ENCODE data around the gene PPARD. TPM values are rescaled to one million over a fixed set of nuclear protein-coding genes. Genes with fewer than 3 reads are reported as not detected.
"Not testable (repeated sequence)": the region's sequence is repeated elsewhere in the genome, so short reads cannot be mapped to it uniquely, and the experiment has no call there.

Gene PPARD
- total and polyA plus RNA-seq, 4 donors = 5.9 to 27.7 (median 20.8) TPM

DNA sequence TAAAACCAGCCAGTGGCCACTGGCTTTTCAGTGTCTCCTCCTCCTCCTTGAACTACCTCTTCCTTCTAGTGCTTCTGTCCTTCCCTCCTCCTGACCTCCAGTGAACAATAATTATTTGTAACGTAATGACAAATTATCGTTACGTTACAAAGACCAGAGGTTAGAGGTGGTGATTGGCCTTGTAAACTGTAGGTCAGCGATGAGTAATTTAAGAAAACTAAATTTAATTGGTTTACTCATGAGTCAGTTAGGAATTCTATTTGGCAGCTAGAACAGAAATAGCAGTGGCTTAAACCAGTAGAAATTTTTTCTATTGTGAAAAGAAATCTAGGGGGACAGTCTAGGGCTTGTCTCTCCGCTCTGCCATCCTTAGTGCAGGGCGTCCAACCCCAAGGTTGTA, 38.8 kb downstream of the PPARD start:
- H3K9me3 ChIP-seq (ENCODE audit: control insufficient read depth, low read length) = no peaks in the 10 kb centered on the region
- H3K4me3 ChIP-seq (ENCODE audit: low read length in 2 of 2) = no peak overlapping the region
- H3K4me1 ChIP-seq (ENCODE audit: control insufficient read depth in 1 of 2, insufficient read depth in 2 of 2, low read length in 2 of 2) = peaks cover 4 to 16% of the 10 kb centered on the region in 2 donors
- H3K27me3 ChIP-seq (ENCODE audit: control insufficient read depth in 1 of 2, insufficient read depth in 2 of 2, low read length in 1 of 2) = no peaks in the 10 kb centered on the region
- H3K27ac ChIP-seq (ENCODE audit: low read depth in 1 of 2, low read length in 2 of 2) = no peak overlapping the region
- H3K36me3 ChIP-seq (ENCODE audit: control insufficient read depth in 1 of 2, insufficient read depth in 2 of 2, low read length in 1 of 2) = no peaks in the 10 kb centered on the region
- 91 to 92% methylated on average over 6 of the region's 6 CpGs for whole genome bisulfite sequencing, 2 donors
- DNase-seq (peak in 1 of 2 donors; percentile 17), ATAC-seq (ENCODE audit: low FRiP score) (no peak)
- intact Hi-C loops (cut with DNase I) = no loop called here

DNA sequence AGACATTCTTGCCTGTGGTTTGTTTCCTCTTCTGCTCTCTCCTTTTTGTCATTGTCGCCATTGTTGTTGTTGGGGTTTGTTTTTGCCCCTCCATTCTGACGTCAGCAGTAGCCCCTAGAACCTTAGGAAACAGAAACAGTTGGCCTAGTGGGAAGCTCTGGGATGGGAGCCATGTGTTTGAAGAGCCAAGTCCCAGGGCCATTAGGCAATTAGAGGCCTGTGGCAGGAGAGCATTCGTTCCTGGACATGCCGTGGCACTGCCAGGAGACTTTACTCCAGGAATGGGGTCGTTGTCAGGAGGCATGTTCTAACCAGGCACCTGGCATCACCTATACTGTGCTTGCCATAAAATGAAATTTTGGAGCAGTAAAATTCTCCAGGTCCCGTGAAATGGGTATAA, 39.7 kb downstream of the PPARD start:
- H3K27me3 ChIP-seq (ENCODE audit: control insufficient read depth in 1 of 2, insufficient read depth in 2 of 2, low read length in 1 of 2) = no peaks in the 10 kb centered on the region
- no peaks in the 10 kb centered on the region for H3K9me3 ChIP-seq (ENCODE audit: control insufficient read depth, low read length)
- H3K4me3 ChIP-seq (ENCODE audit: low read length in 2 of 2) = no peak overlapping the region
- WGBS, 2 donors = 69 to 79% methylated on average over 6 of the region's 6 CpGs
- intact Hi-C loops (cut with DNase I) = no loop called here
- ATAC-seq (ENCODE audit: low FRiP score) = no peak
- H3K36me3 ChIP-seq (ENCODE audit: control insufficient read depth in 1 of 2, insufficient read depth in 2 of 2, low read length in 1 of 2) = no peaks in the 10 kb centered on the region
- peaks cover 4 to 12% of the 10 kb centered on the region in 2 donors for H3K4me1 ChIP-seq (ENCODE audit: control insufficient read depth in 1 of 2, insufficient read depth in 2 of 2, low read length in 2 of 2)
- H3K27ac ChIP-seq (ENCODE audit: low read depth in 1 of 2, low read length in 2 of 2) = no peak overlapping the region
- DNase-seq = peak in 1 of 2 donors; percentile 11

DNA sequence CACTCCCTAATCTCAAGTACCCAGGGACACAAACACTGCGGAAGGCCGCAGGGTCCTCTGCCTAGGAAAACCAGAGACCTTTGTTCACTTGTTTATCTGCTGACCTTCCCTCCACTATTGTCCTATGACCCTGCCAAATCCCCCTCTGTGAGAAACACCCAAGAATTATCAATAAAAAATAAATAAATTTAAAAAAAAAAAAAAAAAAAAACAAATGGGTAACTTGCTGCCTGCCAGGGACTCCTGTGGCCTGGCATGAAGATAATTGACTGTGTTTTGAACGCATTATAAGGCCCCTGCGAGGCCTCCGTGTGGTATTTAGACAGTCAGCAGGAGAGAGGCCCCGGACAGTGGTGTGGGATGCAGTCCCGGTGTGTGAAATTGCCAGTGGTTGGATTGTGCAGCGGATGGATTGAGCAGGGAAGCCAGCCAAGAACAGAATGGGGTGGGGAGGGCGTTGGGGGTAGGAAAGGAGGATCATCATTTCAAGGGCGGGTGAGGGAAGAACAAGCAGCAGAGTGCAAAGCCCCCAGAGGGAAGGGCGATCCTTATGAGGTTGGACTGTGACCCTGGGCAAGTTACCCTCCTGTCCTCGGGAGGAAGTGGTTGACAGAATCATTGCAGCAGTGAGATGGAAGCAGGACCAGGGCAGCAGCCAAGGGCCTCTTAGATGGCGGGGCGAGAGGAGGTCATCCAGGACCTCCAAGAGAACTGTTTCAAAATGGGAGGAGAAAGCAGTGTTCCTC, 43.3 kb downstream of the PPARD start:
- peak in 1 of 2 donors; percentile 37 for DNase-seq
- 87 to 89% methylated on average over 12 of the region's 14 CpGs for WGBS, 2 donors
- no peak overlapping the region for H3K4me3 ChIP-seq (ENCODE audit: low read length in 2 of 2)
- H3K9me3 ChIP-seq (ENCODE audit: control insufficient read depth, low read length) = no peaks in the 10 kb centered on the region
- peaks cover 0 to 4% of the 10 kb centered on the region in 2 donors for H3K4me1 ChIP-seq (ENCODE audit: control insufficient read depth in 1 of 2, insufficient read depth in 2 of 2, low read length in 2 of 2)
- H3K36me3 ChIP-seq (ENCODE audit: control insufficient read depth in 1 of 2, insufficient read depth in 2 of 2, low read length in 1 of 2) = no peaks in the 10 kb centered on the region
- ATAC-seq (ENCODE audit: low FRiP score) = peak; percentile 72
- no peaks in the 10 kb centered on the region for H3K27me3 ChIP-seq (ENCODE audit: control insufficient read depth in 1 of 2, insufficient read depth in 2 of 2, low read length in 1 of 2)
- intact Hi-C loops (cut with DNase I) = no loop called here
- H3K27ac ChIP-seq (ENCODE audit: low read depth in 1 of 2, low read length in 2 of 2) = no peak overlapping the region

DNA sequence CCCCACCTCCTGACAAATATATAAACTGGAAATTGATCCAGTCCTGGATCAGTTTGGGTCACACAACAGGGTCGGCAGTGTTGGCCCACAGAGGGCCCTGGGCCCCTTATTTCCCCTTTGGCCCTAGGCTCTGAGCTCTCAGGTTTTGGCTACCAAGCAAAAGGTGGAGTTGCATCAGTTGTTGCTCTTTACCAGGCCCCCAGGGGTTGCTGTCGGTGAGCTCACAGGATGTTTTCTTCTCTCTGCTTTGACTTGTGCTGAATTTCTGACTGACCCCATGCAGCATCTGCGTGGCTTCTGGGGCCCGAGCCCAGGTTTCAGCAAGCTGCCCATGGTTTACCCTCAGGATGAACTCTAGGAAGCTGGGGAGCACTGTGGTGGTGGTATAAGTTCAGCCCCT, 44.6 kb downstream of the PPARD start:
- no peaks in the 10 kb centered on the region for H3K9me3 ChIP-seq (ENCODE audit: control insufficient read depth, low read length)
- H3K27ac ChIP-seq (ENCODE audit: low read depth in 1 of 2, low read length in 2 of 2) = no peak overlapping the region
- 86 to 90% methylated on average over 4 of the region's 4 CpGs for WGBS, 2 donors
- no peaks in the 10 kb centered on the region for H3K36me3 ChIP-seq (ENCODE audit: control insufficient read depth in 1 of 2, insufficient read depth in 2 of 2, low read length in 1 of 2)
- H3K4me3 ChIP-seq (ENCODE audit: low read length in 2 of 2) = no peak overlapping the region
- no peak for ATAC-seq (ENCODE audit: low FRiP score)
- intact Hi-C loops (cut with DNase I) = no loop called here
- no peaks in the 10 kb centered on the region for H3K27me3 ChIP-seq (ENCODE audit: control insufficient read depth in 1 of 2, insufficient read depth in 2 of 2, low read length in 1 of 2)
- no peaks in the 10 kb centered on the region for H3K4me1 ChIP-seq (ENCODE audit: control insufficient read depth in 1 of 2, insufficient read depth in 2 of 2, low read length in 2 of 2)
- peak in 1 of 2 donors; percentile 9 for DNase-seq

DNA sequence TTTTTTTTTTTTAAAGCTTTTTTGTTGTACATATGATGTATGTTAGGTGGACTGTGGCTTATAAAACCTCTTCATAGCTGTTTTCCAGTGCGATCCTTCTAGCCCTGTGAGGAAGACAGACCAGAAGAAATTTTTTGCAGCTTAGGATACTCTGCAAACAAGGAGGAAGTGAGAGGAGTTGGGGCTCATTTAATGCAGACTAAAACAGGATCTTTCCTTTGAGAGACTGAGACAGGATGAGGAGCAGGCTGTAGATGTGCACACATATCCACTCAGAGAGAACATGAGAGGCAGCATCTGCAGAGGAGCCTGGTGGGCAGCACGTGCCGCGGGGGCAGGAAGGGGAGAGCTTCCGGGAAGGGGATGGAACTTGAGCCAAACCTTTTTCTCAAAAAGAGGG, 45.7 kb downstream of the PPARD start:
- 96% methylated on average over 5 of the region's 5 CpGs for WGBS, 2 donors
- Histone ChIP-seq H3K4me1 (ENCODE audit: control insufficient read depth in 1 of 2, insufficient read depth in 2 of 2, low read length in 2 of 2) (no peaks in the 10 kb centered on the region), H3K27me3 (ENCODE audit: control insufficient read depth in 1 of 2, insufficient read depth in 2 of 2, low read length in 1 of 2) (no peaks in the 10 kb centered on the region), H3K4me3 (ENCODE audit: low read length in 2 of 2) (no peak overlapping the region), H3K9me3 (ENCODE audit: control insufficient read depth, low read length) (no peaks in the 10 kb centered on the region), H3K27ac (ENCODE audit: low read depth in 1 of 2, low read length in 2 of 2) (no peak overlapping the region), H3K36me3 (ENCODE audit: control insufficient read depth in 1 of 2, insufficient read depth in 2 of 2, low read length in 1 of 2) (no peaks in the 10 kb centered on the region)
- no peak for DNase-seq
- intact Hi-C loops (cut with DNase I) = no loop called here
- no peak for ATAC-seq (ENCODE audit: low FRiP score)

DNA sequence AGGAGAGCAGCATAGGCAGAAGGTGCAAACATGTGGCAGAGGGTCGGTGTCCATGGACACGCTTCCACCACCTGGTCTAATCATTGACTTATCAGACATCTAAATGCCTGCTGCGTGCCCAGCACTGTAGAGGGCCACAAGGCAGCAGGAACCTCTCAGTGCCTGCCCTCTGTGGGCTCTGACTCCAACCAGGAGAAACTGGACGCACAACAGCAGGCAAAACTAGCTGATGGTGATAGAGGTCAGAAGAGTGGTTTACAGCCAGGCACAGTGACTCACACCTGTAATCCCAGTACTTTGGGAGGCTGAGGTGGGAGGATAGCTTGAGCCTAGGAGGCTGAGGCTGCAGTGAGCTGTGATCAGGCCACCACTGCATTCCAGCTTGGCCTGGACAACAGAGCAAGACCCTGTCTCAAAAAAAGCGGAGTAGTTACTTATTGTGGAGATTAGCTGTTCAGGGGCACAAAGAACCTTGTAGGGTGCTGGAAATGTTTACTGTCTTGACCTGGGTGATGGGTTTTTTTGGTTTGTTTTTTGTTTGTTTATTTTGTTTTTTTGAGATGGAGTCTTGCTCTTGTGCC, 46.5 kb downstream of the PPARD start:
- intact Hi-C loops (cut with DNase I) = no loop called here
- DNase-seq (peak in 1 of 2 donors; percentile 21), ATAC-seq (ENCODE audit: low FRiP score) (no peak)
- H3K4me3 ChIP-seq (ENCODE audit: low read length in 2 of 2) = no peak overlapping the region
- no peaks in the 10 kb centered on the region for H3K9me3 ChIP-seq (ENCODE audit: control insufficient read depth, low read length)
- H3K4me1 ChIP-seq (ENCODE audit: control insufficient read depth in 1 of 2, insufficient read depth in 2 of 2, low read length in 2 of 2) = no peaks in the 10 kb centered on the region
- WGBS, 2 donors = 98 to 100% methylated on average over 5 of the region's 5 CpGs
- no peaks in the 10 kb centered on the region for H3K27me3 ChIP-seq (ENCODE audit: control insufficient read depth in 1 of 2, insufficient read depth in 2 of 2, low read length in 1 of 2)
- no peaks in the 10 kb centered on the region for H3K36me3 ChIP-seq (ENCODE audit: control insufficient read depth in 1 of 2, insufficient read depth in 2 of 2, low read length in 1 of 2)
- H3K27ac ChIP-seq (ENCODE audit: low read depth in 1 of 2, low read length in 2 of 2) = no peak overlapping the region

DNA sequence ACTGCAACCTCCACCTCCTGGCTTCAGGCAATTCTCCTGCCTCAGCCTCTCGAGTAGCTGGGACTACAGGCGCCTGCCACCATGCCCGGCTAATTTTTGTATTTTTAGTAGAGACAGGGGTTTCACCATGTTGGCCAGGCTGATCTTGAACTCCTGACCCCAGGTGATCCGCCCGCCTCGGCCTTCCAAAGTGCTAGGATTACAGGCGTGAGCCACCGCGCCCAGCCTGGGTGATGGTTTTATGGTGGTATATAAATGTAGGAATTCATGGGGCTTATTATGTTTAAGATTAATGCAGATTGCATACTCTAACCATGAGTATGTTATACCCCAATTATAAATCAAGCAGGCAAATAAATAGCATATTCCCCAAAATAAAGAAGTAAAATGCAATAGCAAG, 47.0 kb downstream of the PPARD start:
- H3K4me1 ChIP-seq (ENCODE audit: control insufficient read depth in 1 of 2, insufficient read depth in 2 of 2, low read length in 2 of 2); H3K36me3 ChIP-seq (ENCODE audit: control insufficient read depth in 1 of 2, insufficient read depth in 2 of 2, low read length in 1 of 2); H3K27ac ChIP-seq (ENCODE audit: low read depth in 1 of 2, low read length in 2 of 2); H3K4me3 ChIP-seq (ENCODE audit: low read length in 2 of 2); intact Hi-C loops (cut with DNase I); H3K9me3 ChIP-seq (ENCODE audit: control insufficient read depth, low read length); ATAC-seq (ENCODE audit: low FRiP score); H3K27me3 ChIP-seq (ENCODE audit: control insufficient read depth in 1 of 2, insufficient read depth in 2 of 2, low read length in 1 of 2): not testable (repeated sequence)
- 96 to 97% methylated on average over 8 to 9 of the region's 9 CpGs for WGBS, 2 donors
- peak in 1 of 2 donors; percentile 21 for DNase-seq

DNA sequence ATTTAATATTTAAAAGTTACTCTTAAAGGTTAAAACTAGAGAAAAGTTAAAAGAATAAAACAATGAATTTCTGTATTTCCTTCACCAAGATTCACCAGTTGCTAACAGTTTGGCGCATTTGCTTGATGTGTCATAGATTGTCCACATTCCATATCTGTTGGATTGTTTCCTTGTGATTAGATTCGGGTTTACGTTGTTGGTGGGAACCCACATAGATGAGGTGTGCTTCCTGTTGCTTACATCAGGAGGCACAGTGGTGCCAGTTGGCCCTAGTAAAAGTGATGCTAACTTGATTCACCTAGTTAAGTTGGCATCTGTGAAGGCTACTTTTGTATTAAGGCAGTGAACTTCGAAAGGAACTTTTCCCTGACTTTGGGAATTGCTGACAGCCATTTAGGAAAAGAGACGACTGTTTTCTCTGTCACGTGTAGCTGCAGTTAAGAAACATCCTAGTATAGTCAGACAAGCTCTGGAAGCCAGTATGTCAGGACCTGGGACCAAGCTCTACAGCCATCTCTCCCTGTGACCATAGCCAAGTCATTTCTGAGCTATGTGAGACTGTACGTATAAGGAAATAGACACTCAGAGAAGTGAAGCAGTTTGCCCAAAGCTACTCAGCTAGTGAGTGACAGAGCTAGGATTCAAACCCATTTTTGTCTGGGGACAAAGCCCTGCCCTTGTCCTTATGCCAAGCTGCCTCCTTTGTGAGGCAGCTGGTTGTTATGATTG, 49.0 kb downstream of the PPARD start:
- no peaks in the 10 kb centered on the region for H3K27me3 ChIP-seq (ENCODE audit: control insufficient read depth in 1 of 2, insufficient read depth in 2 of 2, low read length in 1 of 2)
- intact Hi-C loops (cut with DNase I) = no loop called here
- DNase-seq = peak in 1 of 2 donors; percentile 10
- no peaks in the 10 kb centered on the region for H3K36me3 ChIP-seq (ENCODE audit: control insufficient read depth in 1 of 2, insufficient read depth in 2 of 2, low read length in 1 of 2)
- H3K9me3 ChIP-seq (ENCODE audit: control insufficient read depth, low read length) = no peaks in the 10 kb centered on the region
- H3K4me1 ChIP-seq (ENCODE audit: control insufficient read depth in 1 of 2, insufficient read depth in 2 of 2, low read length in 2 of 2) = no peaks in the 10 kb centered on the region
- ATAC-seq (ENCODE audit: low FRiP score) = no peak
- no peak overlapping the region for H3K4me3 ChIP-seq (ENCODE audit: low read length in 2 of 2)
- 60 to 62% methylated on average over 7 of the region's 7 CpGs for WGBS, 2 donors
- H3K27ac ChIP-seq (ENCODE audit: low read depth in 1 of 2, low read length in 2 of 2) = no peak overlapping the region

Data from aorta (tissue), 5 donors.